ENCODE data around the gene PRKD2. TPM values are rescaled to one million over a fixed set of nuclear protein-coding genes. Genes with fewer than 3 reads are reported as not detected.

PRKD2 gene
- total RNA-seq, 1 experiment from 2014 or later, result 45.4 TPM

DNA sequence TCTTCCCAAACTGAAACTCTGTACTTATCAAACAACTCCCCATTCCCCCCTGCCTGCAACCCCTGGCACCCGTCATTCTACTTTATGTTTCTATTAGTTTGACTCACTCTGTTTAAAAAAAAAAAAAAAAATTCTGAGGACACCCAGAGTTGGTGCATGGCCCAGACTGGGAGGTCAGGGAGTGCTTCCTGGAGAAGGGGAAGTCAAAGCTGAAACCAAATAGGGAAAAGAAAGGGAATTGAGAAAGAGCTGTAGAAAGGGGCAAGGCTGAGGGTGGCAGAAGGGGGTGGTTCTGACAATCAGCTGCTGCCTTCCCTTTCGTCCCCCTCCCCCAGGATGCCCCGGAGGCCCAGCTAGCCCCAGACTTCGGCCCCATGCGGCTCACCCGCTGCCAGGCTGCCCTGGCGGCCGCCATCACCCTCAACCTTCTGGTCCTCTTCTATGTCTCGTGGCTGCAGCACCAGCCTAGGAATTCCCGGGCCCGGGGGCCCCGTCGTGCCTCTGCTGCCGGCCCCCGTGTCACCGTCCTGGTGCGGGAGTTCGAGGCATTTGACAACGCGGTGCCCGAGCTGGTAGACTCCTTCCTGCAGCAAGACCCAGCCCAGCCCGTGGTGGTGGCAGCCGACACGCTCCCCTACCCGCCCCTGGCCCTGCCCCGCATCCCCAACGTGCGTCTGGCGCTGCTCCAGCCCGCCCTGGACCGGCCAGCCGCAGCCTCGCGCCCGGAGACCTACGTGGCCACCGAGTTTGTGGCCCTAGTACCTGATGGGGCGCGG lies 38.4 kb upstream of the PRKD2 start:
- Mint-ChIP-seq H3K4me1 (ENCODE audit: low read depth, unreplicated experiment) (no peaks in the 10 kb centered on the region), H3K27me3 (ENCODE audit: insufficient read depth, unreplicated experiment) (no peaks in the 10 kb centered on the region), H3K4me3 (ENCODE audit: unreplicated experiment) (no peak overlapping the region), H3K27ac (ENCODE audit: unreplicated experiment) (no peak overlapping the region), H3K36me3 (ENCODE audit: insufficient read depth, unreplicated experiment) (peaks cover 21% of the 10 kb centered on the region), H3K9me3 (ENCODE audit: unreplicated experiment) (no peaks in the 10 kb centered on the region)
- H3K4me1 ChIP-seq, result no peaks in the 10 kb centered on the region
- no peak overlapping the region for H3K4me3 ChIP-seq (ENCODE audit: low read depth, low read length)
- BruUV-seq (replicated peaks), result no TSS peak
- H3K36me3 ChIP-seq (ENCODE audit: control insufficient read depth, insufficient read depth, low read length), result peaks cover 1% of the 10 kb centered on the region
- CTCF ChIA-PET, result interaction anchor here (1.0 to 1.3 kb wide), 3 partner anchors 77 to 135 kb away, joined by 3 to 6 read pairs (median 5); no protein-coding TSS in a partner anchor
- POLR2A ChIA-PET, result interaction anchor here (0.5 kb wide), 1 partner anchor 85 kb away, joined by 5 read pairs; no protein-coding TSS in a partner anchor
- intact Hi-C loops (cut with micrococcal nuclease; ENCODE audit: unreplicated experiment), result no loop called here
- TF ChIP-seq, protein P1, sequence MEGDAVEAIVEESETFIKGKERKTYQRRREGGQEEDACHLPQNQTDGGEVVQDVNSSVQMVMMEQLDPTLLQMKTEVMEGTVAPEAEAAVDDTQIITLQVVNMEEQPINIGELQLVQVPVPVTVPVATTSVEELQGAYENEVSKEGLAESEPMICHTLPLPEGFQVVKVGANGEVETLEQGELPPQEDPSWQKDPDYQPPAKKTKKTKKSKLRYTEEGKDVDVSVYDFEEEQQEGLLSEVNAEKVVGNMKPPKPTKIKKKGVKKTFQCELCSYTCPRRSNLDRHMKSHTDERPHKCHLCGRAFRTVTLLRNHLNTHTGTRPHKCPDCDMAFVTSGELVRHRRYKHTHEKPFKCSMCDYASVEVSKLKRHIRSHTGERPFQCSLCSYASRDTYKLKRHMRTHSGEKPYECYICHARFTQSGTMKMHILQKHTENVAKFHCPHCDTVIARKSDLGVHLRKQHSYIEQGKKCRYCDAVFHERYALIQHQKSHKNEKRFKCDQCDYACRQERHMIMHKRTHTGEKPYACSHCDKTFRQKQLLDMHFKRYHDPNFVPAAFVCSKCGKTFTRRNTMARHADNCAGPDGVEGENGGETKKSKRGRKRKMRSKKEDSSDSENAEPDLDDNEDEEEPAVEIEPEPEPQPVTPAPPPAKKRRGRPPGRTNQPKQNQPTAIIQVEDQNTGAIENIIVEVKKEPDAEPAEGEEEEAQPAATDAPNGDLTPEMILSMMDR (IDR thresholded peaks at IDR 0.05; ENCODE audit: insufficient read depth in 1 of 2, low read depth in 1 of 2, low read length in 1 of 2, severe bottlenecking in 1 of 2, unreplicated experiment in 1 of 2), result no peak
- no peaks in the 10 kb centered on the region for H3K9me3 ChIP-seq
- DNase-seq, result no peak
- H3K27me3 ChIP-seq (replicated peaks; ENCODE audit: control insufficient read depth, insufficient read depth, low read length), result no peaks in the 10 kb centered on the region

DNA sequence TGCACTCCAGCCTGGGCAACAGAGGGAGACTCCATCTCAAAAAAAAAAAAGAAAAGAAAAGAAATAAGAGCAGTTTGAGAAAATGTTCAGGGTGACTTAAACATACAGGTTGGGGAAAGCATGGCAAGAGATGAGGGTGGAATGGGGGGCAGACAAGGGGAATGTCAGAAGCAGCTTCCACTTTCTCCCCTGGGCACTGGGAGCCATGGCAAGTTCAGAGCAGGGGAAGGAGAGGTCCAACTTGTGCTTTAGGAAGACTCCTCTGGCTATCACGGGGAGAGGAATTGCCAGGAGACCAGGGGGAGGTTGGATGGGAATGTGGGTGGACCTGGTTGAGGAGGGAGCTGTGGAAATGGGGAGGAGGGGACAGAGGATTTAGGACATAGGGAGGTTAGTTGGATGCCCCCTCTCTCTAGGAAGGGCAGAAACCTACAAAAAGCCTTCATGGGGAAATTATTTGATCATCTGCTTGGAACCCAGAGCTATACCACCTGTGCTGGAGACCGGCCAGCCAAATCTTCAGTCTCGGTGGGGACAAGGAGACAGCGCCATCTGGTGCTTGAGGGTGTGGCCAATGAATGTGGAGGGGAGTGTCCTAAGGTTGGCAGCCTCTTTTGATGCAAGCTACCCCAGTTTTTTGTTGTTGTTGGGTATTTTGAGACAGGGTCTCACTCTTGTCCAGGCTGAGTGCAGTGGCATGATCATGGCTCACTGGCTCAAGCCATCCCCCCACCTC lies 36.7 kb upstream of the PRKD2 start:
- CTCF ChIA-PET, result interaction anchor here (0.6 to 1.3 kb wide), 3 partner anchors 15 to 211 kb away, joined by 3 to 8 read pairs (median 3); no protein-coding TSS in a partner anchor
- Histone ChIP-seq H3K9me3 (no peaks in the 10 kb centered on the region), H3K27me3 (replicated peaks; ENCODE audit: control insufficient read depth, insufficient read depth, low read length) (no peaks in the 10 kb centered on the region), H3K4me3 (ENCODE audit: low read depth, low read length) (no peak overlapping the region), H3K4me1 (no peaks in the 10 kb centered on the region), H3K36me3 (ENCODE audit: control insufficient read depth, insufficient read depth, low read length) (peaks cover 2% of the 10 kb centered on the region)
- intact Hi-C loops (cut with micrococcal nuclease; ENCODE audit: unreplicated experiment), result no loop called here
- Mint-ChIP-seq H3K36me3 (ENCODE audit: insufficient read depth, unreplicated experiment) (peaks cover 30% of the 10 kb centered on the region), H3K27ac (ENCODE audit: unreplicated experiment) (no peak overlapping the region), H3K4me3 (ENCODE audit: unreplicated experiment) (no peak overlapping the region), H3K9me3 (ENCODE audit: unreplicated experiment) (no peaks in the 10 kb centered on the region), H3K27me3 (ENCODE audit: insufficient read depth, unreplicated experiment) (no peaks in the 10 kb centered on the region), H3K4me1 (ENCODE audit: low read depth, unreplicated experiment) (no peaks in the 10 kb centered on the region)
- peak in 1 of 2 experiments; percentile 64 for DNase-seq
- BruUV-seq (replicated peaks), result no TSS peak
- TF ChIP-seq, protein P1 (IDR thresholded peaks at IDR 0.05; ENCODE audit: insufficient read depth in 1 of 2, low read depth in 1 of 2, low read length in 1 of 2, severe bottlenecking in 1 of 2, unreplicated experiment in 1 of 2), result peak; percentile 14 to 44
- POLR2A ChIA-PET, result no interaction called here

DNA sequence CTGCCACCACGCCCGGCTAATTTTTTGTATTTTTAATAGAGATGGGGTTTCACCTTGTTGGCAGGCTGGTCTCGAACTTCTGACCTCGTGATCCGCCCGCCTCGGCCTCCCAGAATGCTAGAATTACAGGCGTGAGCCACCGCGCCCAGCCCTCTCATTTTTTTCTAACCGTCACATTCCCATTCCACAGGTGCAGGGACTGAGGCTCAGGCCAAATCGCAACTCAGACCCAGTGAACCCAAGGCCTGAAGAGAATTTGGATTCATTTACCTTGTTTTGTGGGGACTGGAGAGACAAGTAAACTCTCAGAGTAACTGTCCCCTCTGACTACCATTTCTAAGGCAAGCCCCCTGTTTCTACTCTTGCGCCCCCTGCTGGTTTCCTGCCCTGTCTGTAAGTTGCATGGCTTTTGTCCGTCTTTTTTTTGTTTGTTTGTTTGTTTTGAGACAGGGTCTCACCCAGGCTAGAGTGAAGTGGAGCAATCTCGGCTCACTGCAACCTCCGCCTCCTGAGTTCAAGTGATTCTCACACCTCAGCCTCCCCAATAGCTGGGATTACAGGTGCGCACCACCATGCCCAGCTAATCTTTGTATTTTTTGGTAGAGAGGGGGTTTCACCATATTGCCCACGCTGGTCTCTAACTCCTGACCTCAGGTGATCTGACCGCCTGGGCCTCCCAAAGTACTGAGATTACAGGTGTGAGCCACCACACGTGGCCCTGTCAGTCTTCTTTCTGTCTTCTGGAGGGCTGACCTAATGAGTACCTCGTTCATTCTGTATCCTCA lies 31.6 kb upstream of the PRKD2 start:
- BruUV-seq (replicated peaks), result no TSS peak
- intact Hi-C loops (cut with micrococcal nuclease; ENCODE audit: unreplicated experiment), result no loop called here
- H3K4me1 ChIP-seq, result no peaks in the 10 kb centered on the region
- DNase-seq, result peak in 1 of 2 experiments; percentile 61
- Mint-ChIP-seq H3K9me3 (ENCODE audit: unreplicated experiment) (no peaks in the 10 kb centered on the region), H3K4me3 (ENCODE audit: unreplicated experiment) (peak overlapping the region; percentile 90), H3K36me3 (ENCODE audit: insufficient read depth, unreplicated experiment) (peaks cover 49% of the 10 kb centered on the region), H3K4me1 (ENCODE audit: low read depth, unreplicated experiment) (peaks cover 16% of the 10 kb centered on the region), H3K27ac (ENCODE audit: unreplicated experiment) (peak overlapping the region; percentile 86), H3K27me3 (ENCODE audit: insufficient read depth, unreplicated experiment) (no peaks in the 10 kb centered on the region)
- TF ChIP-seq, protein P1 (IDR thresholded peaks at IDR 0.05; ENCODE audit: insufficient read depth in 1 of 2, low read depth in 1 of 2, low read length in 1 of 2, severe bottlenecking in 1 of 2, unreplicated experiment in 1 of 2), result peak; percentile 50 to 55
- no peak overlapping the region for H3K4me3 ChIP-seq (ENCODE audit: low read depth, low read length)
- ChIA-PET CTCF (interaction anchor here (0.6 to 1.0 kb wide), 3 partner anchors 9 to 60 kb away, joined by 3 to 4 read pairs (median 4); no protein-coding TSS in a partner anchor), POLR2A (no interaction called here)
- H3K9me3 ChIP-seq, result no peaks in the 10 kb centered on the region
- no peaks in the 10 kb centered on the region for H3K27me3 ChIP-seq (replicated peaks; ENCODE audit: control insufficient read depth, insufficient read depth, low read length)
- H3K36me3 ChIP-seq (ENCODE audit: control insufficient read depth, insufficient read depth, low read length), result peaks cover 1% of the 10 kb centered on the region; the same call in 1 of the 2 replicates
